HepG2 (cell line): Measurements from ENCODE around the gene AAMP. TPM values are rescaled to one million over a fixed set of nuclear protein-coding genes. Genes with fewer than 3 reads are reported as not detected.

Experiments used
- BRD4 ChIP-seq: sonication (generic); formaldehyde crosslinking; IDR thresholded peaks from 2 replicates; pipeline ENCODE4 v1.4.0; 2020; ENCODE audit warnings: missing genetic modification reagents
- GFI1 ChIP-seq: sonication (generic); formaldehyde crosslinking; IDR thresholded peaks from 2 replicates; pipeline ENCODE4 v1.5.0; 2020; ENCODE audit warnings: missing genetic modification reagents, mild to moderate bottlenecking, borderline replicate concordance
- GLMP ChIP-seq: sonication (generic); formaldehyde crosslinking; IDR thresholded peaks from 2 replicates; pipeline ENCODE4 v1.9.0; 2021; ENCODE audit warnings: missing genetic modification reagents, mild to moderate bottlenecking, borderline replicate concordance
- HES4 ChIP-seq: sonication (generic); formaldehyde crosslinking; IDR thresholded peaks from 2 replicates; pipeline ENCODE4 v1.9.0; 2021; ENCODE audit warnings: mild to moderate bottlenecking, missing genetic modification reagents, borderline replicate concordance
- HNF4G ChIP-seq, 2 experiments: sonication (generic) in 1 of 2; formaldehyde crosslinking in 1 of 2; IDR thresholded peaks; 2 replicates each; pipeline versions ENCODE4 v1.4.0 to v1.6.1; 2011 to 2020; ENCODE audit warnings: borderline replicate concordance in 2 of 2, low read depth in 2 of 2, mild to moderate bottlenecking in 2 of 2, low read length in 1 of 2, missing genetic modification reagents in 1 of 2, moderate library complexity in 1 of 2
- KLF11 ChIP-seq: IDR thresholded peaks from 2 replicates; pipeline ENCODE4 v1.6.1; 2016; ENCODE audit warnings: missing compliant biosample characterization
- MAFK ChIP-seq, 2 experiments: IDR thresholded peaks in 1 of 2; conservative IDR thresholded peaks in 1 of 2; 2 replicates each; pipeline ENCODE4 v1.6.1; 2011; ENCODE audit warnings: improper control_type of control experiment in 2 of 2, low read length in 2 of 2
- MTERF4 ChIP-seq: sonication (generic); formaldehyde crosslinking; IDR thresholded peaks from 2 replicates; pipeline ENCODE4 v1.8.0; 2023; ENCODE audit warnings: mild to moderate bottlenecking, missing genetic modification reagents
- NKX3-1 ChIP-seq: sonication (generic); formaldehyde crosslinking; IDR thresholded peaks from 2 replicates; pipeline ENCODE4 v1.5.0; 2020; ENCODE audit warnings: missing genetic modification reagents
- PCBP1 ChIP-seq: fragments of 200-400 bp; formaldehyde crosslinking; IDR thresholded peaks from 2 replicates; pipeline ENCODE4 v1.6.1; 2017; ENCODE audit warnings: mild to moderate bottlenecking, low read depth, low read length, borderline replicate concordance
- POGZ ChIP-seq: sonication (generic); formaldehyde crosslinking; IDR thresholded peaks from 2 replicates; pipeline ENCODE4 v1.4.0; 2020; ENCODE audit warnings: mild to moderate bottlenecking, missing genetic modification reagents
- POLR2A ChIP-seq, 2 experiments: IDR thresholded peaks; 2 replicates each; pipeline ENCODE4 v1.6.1; 2011; ENCODE audit warnings: low read depth in 2 of 2, low read length in 2 of 2, mild to moderate bottlenecking in 1 of 2, moderate library complexity in 1 of 2; ENCODE audit not compliant: insufficient read depth in 1 of 2
- SOX13 ChIP-seq, 3 experiments: fragments of 450-650 bp in 1 of 3; sonication (generic) in 1 of 3; formaldehyde crosslinking in 1 of 3; IDR thresholded peaks in 2 of 3; conservative IDR thresholded peaks in 1 of 3; 2 replicates each; pipeline versions ENCODE4 v1.5.0 to v1.6.1; 2016 to 2020; ENCODE audit warnings: antibody characterized with exemption in 1 of 3, mild to moderate bottlenecking in 1 of 3, missing compliant biosample characterization in 1 of 3, missing genetic modification reagents in 1 of 3, moderate library complexity in 1 of 3
- USF2 ChIP-seq, 2 experiments: sonication (generic) in 1 of 2; formaldehyde crosslinking in 1 of 2; IDR thresholded peaks; 2 replicates each; pipeline versions ENCODE4 v1.5.1 to v1.6.1; 2011 to 2020; ENCODE audit warnings: borderline replicate concordance in 1 of 2, low read depth in 1 of 2, low read length in 1 of 2, mild to moderate bottlenecking in 1 of 2, missing genetic modification reagents in 1 of 2, moderate library complexity in 1 of 2
- ZBTB34 ChIP-seq: sonication (generic); formaldehyde crosslinking; IDR thresholded peaks from 2 replicates; pipeline ENCODE4 v1.8.0; 2022; ENCODE audit warnings: mild to moderate bottlenecking, missing genetic modification reagents
- ZBTB37 ChIP-seq: sonication (generic); formaldehyde crosslinking; IDR thresholded peaks from 2 replicates; pipeline ENCODE4 v1.4.0; 2020; ENCODE audit warnings: mild to moderate bottlenecking, missing genetic modification reagents
- ZFP1 ChIP-seq: IDR thresholded peaks from 2 replicates; pipeline ENCODE4 v1.6.1; 2016
- ZFP62 ChIP-seq: sonication (generic); formaldehyde crosslinking; IDR thresholded peaks from 2 replicates; pipeline ENCODE4 v1.4.0; 2020; ENCODE audit warnings: missing genetic modification reagents
- ZFX ChIP-seq: sonication (generic); formaldehyde crosslinking; IDR thresholded peaks from 2 replicates; pipeline ENCODE4 v1.4.0; 2020; ENCODE audit warnings: mild to moderate bottlenecking, low read depth, missing genetic modification reagents, moderate library complexity
- ZKSCAN1 ChIP-seq: fragments of 150-350 bp; IDR thresholded peaks from 2 replicates; pipeline ENCODE4 v1.6.1; 2014; ENCODE audit warnings: low read length
- ZNF567 ChIP-seq: sonication (generic); formaldehyde crosslinking; IDR thresholded peaks from 2 replicates; pipeline ENCODE4 v1.8.1; 2023; ENCODE audit warnings: mild to moderate bottlenecking, missing genetic modification reagents, borderline replicate concordance
- ZNF615 ChIP-seq: sonication (generic); formaldehyde crosslinking; IDR thresholded peaks from 2 replicates; pipeline ENCODE4 v1.5.0; 2020; ENCODE audit warnings: mild to moderate bottlenecking, missing genetic modification reagents, borderline replicate concordance
- ZNF629 ChIP-seq: sonication (generic); formaldehyde crosslinking; conservative IDR thresholded peaks from 2 replicates; pipeline ENCODE4 v1.5.0; 2020; ENCODE audit warnings: missing genetic modification reagents
- polyA plus RNA-seq, 8 experiments: library from polyadenylated mRNA; depleted of rRNA in 3 of 8; stranded (reverse) in 7 of 8; unstranded in 1 of 8; fragments of >200 nt; fragmentation: Illumina TruSeq in 4 of 8; extraction: Trizol in 4 of 8; gene quantifications; 2 replicates each; pipeline versions ENCODE4 v1.2.1 to v1.2.3, GENCODE V29; 2011 to 2016; ENCODE audit warnings: low read depth in 4 of 8, missing spikeins in 1 of 8, mixed read lengths in 1 of 8; ENCODE audit not compliant: insufficient read depth in 1 of 8
- total RNA-seq, 5 experiments: library from RNA; depleted of rRNA; stranded (reverse); fragments of >200 nt; fragmentation: Illumina TruSeq; extraction: Trizol; gene quantifications; 2 replicates each; pipeline ENCODE4 v1.2.3, GENCODE V29; 2016; ENCODE audit warnings: low read depth in 1 of 5

Gene AAMP
- total and polyA plus RNA-seq, 2 of the 13 experiments (the other 11 are each of a cell fraction or from before 2014, with no cell fraction given) = 110 to 186 TPM

GRCh38 chr2:218245214-218245613 is 24.7 kb downstream of the AAMP start (continued):
- TF ChIP-seq ZBTB37 (peak; percentile 90), GFI1 (CRISPR knock-in tag) (no peak), MTERF4 (no peak), POLR2A (IDR thresholded peaks at IDR 0.05; ENCODE audit: insufficient read depth in 1 of 2, low read depth in 2 of 2, low read length in 2 of 2) (no peak), ZBTB34 (no peak), GLMP (CRISPR knock-in tag) (no peak), PCBP1 (no peak), ZNF567 (no peak), ZKSCAN1 (no peak), NKX3-1 (CRISPR knock-in tag) (no peak), USF2 (IDR thresholded peaks at IDR 0.05; ENCODE audit: low read depth, low read length) (no peak), USF2 (CRISPR knock-in tag; IDR thresholded peaks at IDR 0.05; ENCODE audit: borderline replicate concordance) (no peak), ZNF629 (CRISPR knock-in tag) (peak; percentile 27; the same call in 1 of the 2 replicates), ZFX (CRISPR knock-in tag) (no peak), HNF4G (IDR thresholded peaks at IDR 0.05; ENCODE audit: borderline replicate concordance, low read depth, low read length) (peak; percentile 63; the same call in 1 of the 2 replicates), HNF4G (CRISPR knock-in tag; IDR thresholded peaks at IDR 0.05; ENCODE audit: borderline replicate concordance, low read depth) (no peak), ZFP1 (CRISPR knock-in tag) (no peak), BRD4 (CRISPR knock-in tag) (no peak), HES4 (CRISPR knock-in tag) (no peak), KLF11 (CRISPR knock-in tag) (no peak), POGZ (CRISPR knock-in tag) (peak; percentile 32; the same call in 1 of the 2 replicates), MAFK (conservative IDR thresholded peaks at IDR 0.05 in 1 of 2, IDR thresholded peaks at IDR 0.05 in 1 of 2; ENCODE audit: low read length in 2 of 2) (no peak), ZNF615 (no peak), ZFP62 (CRISPR knock-in tag) (no peak), SOX13 (IDR thresholded peaks at IDR 0.05) (no peak), SOX13 (CRISPR knock-in tag; conservative IDR thresholded peaks at IDR 0.05 in 1 of 2, IDR thresholded peaks at IDR 0.05 in 1 of 2) (peak in 1 of 2 experiments; percentile 28; a peak in 1 of 4 replicates)
